Caco-2 (cell line): ENCODE measurements around the gene COL6A2. TPM values are rescaled to one million over a fixed set of nuclear protein-coding genes. Genes with fewer than 3 reads are reported as not detected.

Experiments
- BruUV-seq: library from RNA; stranded (reverse); fragments of 400-500 nt; replicated peaks from 2 replicates; lab custom pipeline; 2021; lab: Mats Ljungman, UMichigan
- CTCF ChIA-PET: fragments of 300-600 bp; sonication (Branson Sonifier 250); formaldehyde crosslinking; loops from one replicate; lab custom pipeline; 2022; ENCODE audit warnings: antibody characterized with exemption; lab: Charles Lee
- POLR2A ChIA-PET: fragments of 300-600 bp; sonication (Branson Sonifier 250); formaldehyde crosslinking; loops from one replicate; lab custom pipeline; 2022; ENCODE audit warnings: antibody characterized with exemption; lab: Charles Lee
- DNase-seq, 2 experiments: peaks; one replicate each; pipeline versions ENCODE4 v3.0.0 to v3.0.0-alpha.2; 2020 to 2022
- H3K27me3 ChIP-seq: replicated peaks from 2 replicates; pipeline ENCODE4 v1.6.0; 2011; ENCODE audit warnings: low read length; ENCODE audit not compliant: control insufficient read depth, insufficient read depth
- H3K36me3 ChIP-seq: 2 replicates; pipeline ENCODE4 v1.5.1; 2011; ENCODE audit warnings: low read length; ENCODE audit not compliant: control insufficient read depth, insufficient read depth
- H3K4me1 ChIP-seq: fragments of 250-450 bp; sonication (Bioruptor Pico); 2 replicates; pipeline ENCODE4 v1.5.1; 2020; ENCODE audit warnings: mild to moderate bottlenecking
- H3K4me3 ChIP-seq: 2 replicates; pipeline ENCODE4 v1.5.1; 2011; ENCODE audit warnings: low read depth, mild to moderate bottlenecking, control low read depth, low read length
- H3K9me3 ChIP-seq: fragments of 250-450 bp; sonication (Bioruptor Pico); 2 replicates; pipeline ENCODE4 v1.5.1; 2020; ENCODE audit warnings: mild to moderate bottlenecking, moderate library complexity
- H3K27ac Mint-ChIP-seq: one replicate; pipeline ENCODE4 v1.8.0; 2022; ENCODE audit warnings: mixed read lengths; ENCODE audit not compliant: unreplicated experiment
- H3K27me3 Mint-ChIP-seq: one replicate; pipeline ENCODE4 v1.8.0; 2022; ENCODE audit warnings: mixed read lengths; ENCODE audit not compliant: insufficient read depth, unreplicated experiment
- H3K36me3 Mint-ChIP-seq: one replicate; pipeline ENCODE4 v1.8.0; 2022; ENCODE audit warnings: mild to moderate bottlenecking, mixed read lengths; ENCODE audit not compliant: insufficient read depth, unreplicated experiment
- H3K4me1 Mint-ChIP-seq: one replicate; pipeline ENCODE4 v1.8.0; 2022; ENCODE audit warnings: low read depth, mixed read lengths; ENCODE audit not compliant: unreplicated experiment
- H3K4me3 Mint-ChIP-seq: one replicate; pipeline ENCODE4 v1.8.0; 2022; ENCODE audit warnings: mild to moderate bottlenecking, moderate library complexity, mixed read lengths; ENCODE audit not compliant: unreplicated experiment
- H3K9me3 Mint-ChIP-seq: one replicate; pipeline ENCODE4 v1.8.0; 2022; ENCODE audit warnings: mixed read lengths; ENCODE audit not compliant: unreplicated experiment
- intact Hi-C: fragments of 100-400 bp; cut with micrococcal nuclease; formaldehyde crosslinking; loops from one replicate; pipeline ENCODE4 v1.10.0; 2022; ENCODE audit not compliant: unreplicated experiment
- total RNA-seq: library from RNA; stranded (reverse); gene quantifications from 2 replicates; pipeline ENCODE4 v1.2.3, GENCODE V29; 2022
- TF ChIP-seq, protein P1 (sequence below), 2 experiments: fragments of 200-600 bp in 1 of 2; IDR thresholded peaks; 1 replicate in 1 of 2; 2 replicates in 1 of 2; pipeline versions ENCODE4 v1.5.1 to v1.8.0; 2011 to 2022; ENCODE audit warnings: antibody characterized with exemption in 1 of 2, control low read depth in 1 of 2, inconsistent platforms in 1 of 2, low read depth in 1 of 2, low read length in 1 of 2, mild to moderate bottlenecking in 1 of 2, moderate library complexity in 1 of 2; ENCODE audit not compliant: insufficient read depth in 1 of 2, severe bottlenecking in 1 of 2, unreplicated experiment in 1 of 2

COL6A2 gene
- total RNA-seq, 1 experiment from 2014 or later: 8.8 TPM

DNA sequence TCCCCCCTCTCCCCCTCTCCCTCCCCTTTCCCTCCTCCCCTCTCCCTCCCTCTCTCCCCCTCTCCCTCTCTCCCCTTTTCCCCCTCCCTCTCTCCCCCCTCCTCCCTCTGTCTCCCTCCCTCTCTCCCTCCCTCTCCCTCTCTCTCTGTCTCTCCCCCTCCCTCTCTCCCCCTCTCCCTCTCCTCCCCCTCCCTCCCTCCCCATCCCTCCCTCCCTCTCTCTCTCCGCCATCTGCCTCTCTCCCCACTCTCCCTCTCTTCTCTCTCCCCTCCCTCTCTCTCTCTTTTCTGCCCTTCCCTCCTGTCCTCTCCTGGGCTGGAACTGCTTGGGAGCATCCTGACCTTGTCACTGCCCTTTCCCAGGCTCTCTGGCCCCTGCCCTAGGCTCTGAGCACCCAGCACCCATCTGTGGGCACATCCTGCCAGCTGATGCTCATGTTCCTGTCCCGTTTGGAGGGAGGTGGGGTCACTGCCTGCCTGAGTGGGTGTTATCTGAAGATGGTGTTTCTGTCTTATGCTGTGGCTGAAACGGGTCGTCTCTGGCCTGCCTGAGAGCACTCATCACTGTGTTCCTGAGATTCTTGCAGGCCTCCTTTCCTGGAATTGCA, 46.7 kb downstream of the COL6A2 start:
- Mint-ChIP-seq H3K4me1 (peaks cover 12% of the 10 kb centered on the region), H3K27ac (peak overlapping the region; percentile 59)
- CTCF ChIA-PET: interaction anchor here (0.9 to 1.4 kb wide), 3 partner anchors 9 to 80 kb away, joined by 3 to 6 read pairs (median 3); no protein-coding TSS in a partner anchor

DNA sequence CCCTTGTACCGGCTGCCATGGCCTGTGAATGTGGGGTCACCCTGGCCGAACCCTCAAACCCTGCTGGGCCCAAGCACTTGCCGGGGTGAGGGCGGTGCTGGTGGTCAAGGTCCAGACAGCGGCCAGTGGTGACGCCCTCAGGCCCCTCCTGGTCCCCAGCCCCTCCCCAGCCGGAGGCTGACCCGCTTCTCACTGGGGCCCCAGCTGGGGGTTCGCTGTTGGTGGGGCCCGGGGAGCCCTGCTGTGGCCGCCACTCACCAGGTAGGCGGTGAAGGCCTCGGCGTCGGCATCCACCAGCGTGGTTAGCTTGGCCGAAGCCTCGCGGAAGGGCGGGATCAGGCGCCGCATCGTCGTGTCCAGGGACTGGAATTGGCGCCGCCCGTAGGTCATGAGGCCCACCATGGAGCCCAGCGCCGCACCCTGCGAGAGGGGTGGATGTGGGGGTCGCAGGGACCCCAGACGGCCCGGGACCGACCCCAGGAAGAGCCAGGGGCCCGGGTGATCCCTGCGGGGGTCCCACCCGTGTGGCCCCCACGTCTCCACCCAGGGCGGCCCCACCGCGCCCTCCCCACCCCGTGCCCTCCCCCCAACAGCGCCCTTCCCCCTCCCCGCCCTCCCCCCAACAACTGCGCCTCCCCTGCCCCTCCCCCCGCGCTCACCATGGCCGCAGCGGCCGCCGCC, 47.4 kb downstream of the COL6A2 start:
- H3K4me1 ChIP-seq: peaks cover 10% of the 10 kb centered on the region; the same call in 1 of the 2 replicates
- no peaks in the 10 kb centered on the region for H3K27me3 ChIP-seq
- peaks cover 12% of the 10 kb centered on the region for H3K4me1 Mint-ChIP-seq
- no peaks in the 10 kb centered on the region for H3K36me3 Mint-ChIP-seq
- H3K27me3 Mint-ChIP-seq: no peaks in the 10 kb centered on the region
- BruUV-seq: no TSS peak
- no peaks in the 10 kb centered on the region for H3K9me3 ChIP-seq
- TF ChIP-seq, protein P1, sequence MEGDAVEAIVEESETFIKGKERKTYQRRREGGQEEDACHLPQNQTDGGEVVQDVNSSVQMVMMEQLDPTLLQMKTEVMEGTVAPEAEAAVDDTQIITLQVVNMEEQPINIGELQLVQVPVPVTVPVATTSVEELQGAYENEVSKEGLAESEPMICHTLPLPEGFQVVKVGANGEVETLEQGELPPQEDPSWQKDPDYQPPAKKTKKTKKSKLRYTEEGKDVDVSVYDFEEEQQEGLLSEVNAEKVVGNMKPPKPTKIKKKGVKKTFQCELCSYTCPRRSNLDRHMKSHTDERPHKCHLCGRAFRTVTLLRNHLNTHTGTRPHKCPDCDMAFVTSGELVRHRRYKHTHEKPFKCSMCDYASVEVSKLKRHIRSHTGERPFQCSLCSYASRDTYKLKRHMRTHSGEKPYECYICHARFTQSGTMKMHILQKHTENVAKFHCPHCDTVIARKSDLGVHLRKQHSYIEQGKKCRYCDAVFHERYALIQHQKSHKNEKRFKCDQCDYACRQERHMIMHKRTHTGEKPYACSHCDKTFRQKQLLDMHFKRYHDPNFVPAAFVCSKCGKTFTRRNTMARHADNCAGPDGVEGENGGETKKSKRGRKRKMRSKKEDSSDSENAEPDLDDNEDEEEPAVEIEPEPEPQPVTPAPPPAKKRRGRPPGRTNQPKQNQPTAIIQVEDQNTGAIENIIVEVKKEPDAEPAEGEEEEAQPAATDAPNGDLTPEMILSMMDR (IDR thresholded peaks at IDR 0.05; ENCODE audit: insufficient read depth in 1 of 2, low read depth in 1 of 2, low read length in 1 of 2, severe bottlenecking in 1 of 2, unreplicated experiment in 1 of 2): no peak
- DNase-seq: no peak
- H3K36me3 ChIP-seq: no peaks in the 10 kb centered on the region
- H3K4me3 Mint-ChIP-seq: no peak overlapping the region
- H3K9me3 Mint-ChIP-seq: no peaks in the 10 kb centered on the region
- intact Hi-C loops: loop anchor here (10.0 kb wide), 1 partner anchor 80 kb away; the partner anchor contains the start of gene LSS
- H3K27ac Mint-ChIP-seq: peak overlapping the region; percentile 59
- POLR2A ChIA-PET: no interaction called here
- CTCF ChIA-PET: no interaction called here
- no peak overlapping the region for H3K4me3 ChIP-seq

More for the DNA sequence above, 46.7 kb downstream of the COL6A2 start:
- POLR2A ChIA-PET: no interaction called here
- no peaks in the 10 kb centered on the region for H3K36me3 Mint-ChIP-seq
- TF ChIP-seq, protein P1 (IDR thresholded peaks at IDR 0.05; ENCODE audit: insufficient read depth in 1 of 2, low read depth in 1 of 2, low read length in 1 of 2, severe bottlenecking in 1 of 2, unreplicated experiment in 1 of 2): no peak
- no TSS peak for BruUV-seq
- no peaks in the 10 kb centered on the region for H3K27me3 Mint-ChIP-seq
- intact Hi-C loops: loop anchor here (5.0 to 10.0 kb wide), 2 partner anchors 80 to 172 kb away; partner anchors contain the start of gene LSS
- no peaks in the 10 kb centered on the region for H3K36me3 ChIP-seq
- no peak for DNase-seq
- H3K4me1 ChIP-seq: peaks cover 10% of the 10 kb centered on the region; the same call in 1 of the 2 replicates
- no peak overlapping the region for H3K4me3 ChIP-seq
- no peaks in the 10 kb centered on the region for H3K27me3 ChIP-seq
- H3K9me3 ChIP-seq: no peaks in the 10 kb centered on the region
- H3K4me3 Mint-ChIP-seq: peak overlapping the region; percentile 82
- H3K9me3 Mint-ChIP-seq: no peaks in the 10 kb centered on the region

DNA sequence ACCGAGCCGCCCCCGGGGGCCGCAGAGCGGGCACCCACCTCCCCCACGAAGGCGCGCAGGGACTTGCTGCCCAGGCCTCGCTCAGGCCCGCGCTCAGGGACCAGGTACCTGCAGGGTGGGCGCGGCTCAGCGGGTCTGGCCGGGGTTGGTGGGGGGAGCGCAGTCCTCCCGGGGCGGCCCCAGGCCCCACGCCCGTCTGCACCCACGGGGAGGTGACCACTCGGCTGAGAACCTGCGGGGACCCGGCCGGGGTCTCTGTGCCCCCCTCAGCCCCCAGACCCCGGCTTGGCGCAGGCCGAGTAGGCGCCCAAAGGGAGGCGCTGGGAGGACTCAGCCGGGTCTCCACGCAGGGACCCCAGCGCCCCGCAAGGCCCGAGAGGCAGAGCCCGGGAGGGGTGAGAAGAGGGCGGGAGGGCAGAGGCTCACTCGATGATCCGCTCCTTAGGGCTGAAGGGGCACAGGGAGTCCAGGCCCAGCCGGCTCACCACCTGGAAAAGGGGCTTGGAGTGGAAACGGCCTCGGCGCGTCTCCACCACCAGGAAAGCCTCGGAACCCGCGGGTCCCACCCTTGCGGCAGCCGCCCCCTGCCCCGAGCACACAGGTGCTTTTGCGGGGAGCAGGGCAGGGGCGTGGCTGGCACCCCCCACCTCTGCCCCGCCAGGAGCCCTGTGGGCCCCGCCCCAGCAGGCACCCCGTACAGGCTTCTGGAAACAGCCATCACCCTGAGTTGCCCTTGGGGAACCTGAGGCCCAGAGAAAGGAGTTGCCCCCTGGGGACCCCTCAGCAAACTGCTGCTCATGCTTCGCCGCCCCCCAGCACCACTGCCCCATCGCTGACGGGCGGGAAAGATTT, 48.2 kb downstream of the COL6A2 start:
- BruUV-seq: no TSS peak
- Histone ChIP-seq H3K4me3 (no peak overlapping the region), H3K27me3 (no peaks in the 10 kb centered on the region), H3K9me3 (no peaks in the 10 kb centered on the region), H3K36me3 (no peaks in the 10 kb centered on the region), H3K4me1 (peaks cover 10% of the 10 kb centered on the region; the same call in 1 of the 2 replicates)
- CTCF ChIA-PET: no interaction called here
- intact Hi-C loops: loop anchor here (10.0 kb wide), 1 partner anchor 79 kb away; the partner anchor contains the start of gene LSS
- POLR2A ChIA-PET: no interaction called here
- TF ChIP-seq, protein P1 (IDR thresholded peaks at IDR 0.05; ENCODE audit: insufficient read depth in 1 of 2, low read depth in 1 of 2, low read length in 1 of 2, severe bottlenecking in 1 of 2, unreplicated experiment in 1 of 2): no peak
- Mint-ChIP-seq H3K27ac (no peak overlapping the region), H3K4me1 (peaks cover 12% of the 10 kb centered on the region), H3K27me3 (no peaks in the 10 kb centered on the region), H3K4me3 (no peak overlapping the region), H3K36me3 (no peaks in the 10 kb centered on the region), H3K9me3 (no peaks in the 10 kb centered on the region)
- no peak for DNase-seq
